GM21576 (cell line): ENCODE measurements around the gene BRCC3.
"Not testable (repeated sequence)": the region's sequence is repeated elsewhere in the genome, so short reads cannot be mapped to it uniquely, and the experiment has no call there.

ENCODE experiments used
- ATAC-seq: cut with Tn5 transposase; IDR thresholded peaks from one replicate; pipeline ENCODE4 v1.9.1; 2021; ENCODE audit warnings: mild to moderate bottlenecking, moderate library complexity; ENCODE audit not compliant: unreplicated experiment

BRCC3 gene

GRCh38 chrX:155143959-155144548 lies 72.7 kb downstream of the BRCC3 start:
- no peak for ATAC-seq

GRCh38 chrX:155144926-155145325 lies 73.6 kb downstream of the BRCC3 start:
- no peak for ATAC-seq

- not testable (repeated sequence) for ATAC-seq
Observed at GRCh38 chrX:155147612-155148011, 76.3 kb downstream of the BRCC3 start.

GRCh38 chrX:155148166-155148565 lies 76.9 kb downstream of the BRCC3 start:
- ATAC-seq, result not testable (repeated sequence)

- ATAC-seq, result no peak
Observed at GRCh38 chrX:155148724-155149537, 77.6 kb downstream of the BRCC3 start.

GRCh38 chrX:155169881-155170280 lies 98.6 kb downstream of the BRCC3 start:
- no peak for ATAC-seq
